GM12874 (cell line): ENCODE measurements around the gene ZNF524.

ENCODE experiments used
- CTCF ChIP-seq: IDR thresholded peaks from 2 replicates; pipeline ENCODE4 v1.5.1; 2011; ENCODE audit warnings: low read depth, mild to moderate bottlenecking, control low read depth, low read length, moderate library complexity; ENCODE audit not compliant: insufficient read depth

Gene ZNF524

GRCh38 chr19:55615543-55616394 lies 15.7 kb downstream of the ZNF524 start:
- TF ChIP-seq CTCF, result no peak

GRCh38 chr19:55616395-55616875 lies 16.3 kb downstream of the ZNF524 start:
- no peak for TF ChIP-seq CTCF

GRCh38 chr19:55617426-55617825 lies 17.3 kb downstream of the ZNF524 start:
- no peak for TF ChIP-seq CTCF

- TF ChIP-seq CTCF, result no peak
These were observed 18.3 kb downstream of the ZNF524 start for GRCh38 chr19:55618426-55618825.

- no peak for TF ChIP-seq CTCF
These were observed 19.2 kb downstream of the ZNF524 start for GRCh38 chr19:55619286-55619685.

- TF ChIP-seq CTCF, result no peak
These were observed 20.5 kb downstream of the ZNF524 start for GRCh38 chr19:55620410-55621204.

- no peak for TF ChIP-seq CTCF
These were observed 21.2 kb downstream of the ZNF524 start for GRCh38 chr19:55621205-55621672.
